Measurements from ENCODE around the gene SERGEF. TPM values are rescaled to one million over a fixed set of nuclear protein-coding genes. Genes with fewer than 3 reads are reported as not detected.
A peak's percentile ranks its signal among the peaks of the same experiment; 100 is the strongest.

Gene SERGEF
- polyA plus RNA-seq, 4 donors, result 18.7 to 23.2 (median 20.5) TPM

DNA sequence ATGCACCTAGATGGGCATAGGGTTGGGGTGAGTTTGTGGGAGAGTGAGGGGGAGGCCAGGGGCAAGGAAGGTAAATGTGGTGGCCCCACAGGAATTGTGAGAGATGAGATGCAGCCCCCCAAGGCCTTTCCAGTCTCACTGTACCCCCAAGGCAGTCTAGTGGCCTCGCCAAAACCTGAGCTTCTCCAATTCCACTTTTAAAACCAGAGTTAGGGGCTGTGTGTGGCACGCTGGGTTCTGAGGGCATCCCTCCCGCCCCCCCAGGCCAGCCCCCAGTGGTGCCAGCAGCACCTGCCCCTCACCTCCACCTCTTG, 237.9 kb downstream of the SERGEF start:
- DNase-seq (ENCODE audit: low read depth in 4 of 4, low spot score in 2 of 4), result no peak

DNA sequence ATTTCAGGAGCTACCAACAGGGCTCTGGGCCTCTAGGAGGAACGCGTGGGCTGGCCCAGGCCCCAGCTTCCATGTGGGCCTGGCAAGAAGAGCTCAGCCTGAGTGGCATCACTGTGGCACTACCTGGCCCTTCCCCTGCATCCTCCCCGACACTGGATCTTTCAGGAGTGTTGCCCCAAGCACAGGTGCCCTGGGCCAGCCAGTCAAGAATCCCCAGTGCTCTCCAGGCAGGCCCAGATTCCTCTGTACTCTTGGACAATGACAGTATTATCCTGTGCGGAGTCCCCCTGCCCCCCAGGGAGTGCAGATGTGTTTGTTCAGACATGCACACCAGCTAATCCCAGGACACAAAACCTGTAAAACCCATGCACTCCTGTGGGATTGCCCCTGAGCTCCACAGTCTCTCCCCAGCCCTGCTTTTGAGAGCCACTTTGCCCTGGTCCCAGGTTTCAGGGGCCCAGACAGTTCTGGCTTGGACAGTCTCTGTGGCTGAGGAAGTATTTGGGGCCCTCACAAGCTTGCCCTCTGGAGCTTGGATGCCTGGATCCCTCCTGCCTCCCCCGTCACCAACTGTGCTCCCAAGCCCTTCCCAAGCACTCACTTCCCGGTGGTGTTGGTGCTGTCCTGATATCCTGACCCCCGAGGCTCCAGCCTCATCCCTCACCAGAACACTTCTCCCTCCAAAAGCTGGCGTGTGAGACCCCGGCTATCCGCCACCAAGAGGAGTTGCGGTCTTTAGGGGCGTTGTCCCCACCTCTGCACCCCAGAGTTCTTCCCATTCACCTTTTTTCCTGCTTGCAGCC, 238.4 kb downstream of the SERGEF start:
- no peak for DNase-seq (ENCODE audit: low read depth in 4 of 4, low spot score in 2 of 4)

DNA sequence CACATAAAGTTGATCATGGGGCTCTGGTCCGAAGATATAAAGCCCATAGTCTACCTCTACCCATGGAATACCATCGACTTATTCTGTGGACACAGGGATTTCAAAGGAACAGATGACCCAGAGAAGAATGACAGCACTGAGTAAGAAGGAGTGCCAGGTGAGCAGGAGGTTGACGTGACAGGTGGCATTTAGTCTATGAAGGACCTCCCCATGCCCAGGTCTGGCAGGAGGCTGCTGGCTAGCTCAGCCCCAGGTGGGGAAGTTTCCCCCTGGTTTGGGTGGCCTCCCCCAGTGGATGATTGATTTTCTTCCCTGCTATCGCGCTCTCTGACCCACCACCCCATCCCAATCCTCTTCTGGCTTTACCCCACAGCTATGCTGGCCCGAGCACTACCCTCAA, 239.2 kb downstream of the SERGEF start:
- DNase-seq (ENCODE audit: low read depth in 4 of 4, low spot score in 2 of 4), result no peak

DNA sequence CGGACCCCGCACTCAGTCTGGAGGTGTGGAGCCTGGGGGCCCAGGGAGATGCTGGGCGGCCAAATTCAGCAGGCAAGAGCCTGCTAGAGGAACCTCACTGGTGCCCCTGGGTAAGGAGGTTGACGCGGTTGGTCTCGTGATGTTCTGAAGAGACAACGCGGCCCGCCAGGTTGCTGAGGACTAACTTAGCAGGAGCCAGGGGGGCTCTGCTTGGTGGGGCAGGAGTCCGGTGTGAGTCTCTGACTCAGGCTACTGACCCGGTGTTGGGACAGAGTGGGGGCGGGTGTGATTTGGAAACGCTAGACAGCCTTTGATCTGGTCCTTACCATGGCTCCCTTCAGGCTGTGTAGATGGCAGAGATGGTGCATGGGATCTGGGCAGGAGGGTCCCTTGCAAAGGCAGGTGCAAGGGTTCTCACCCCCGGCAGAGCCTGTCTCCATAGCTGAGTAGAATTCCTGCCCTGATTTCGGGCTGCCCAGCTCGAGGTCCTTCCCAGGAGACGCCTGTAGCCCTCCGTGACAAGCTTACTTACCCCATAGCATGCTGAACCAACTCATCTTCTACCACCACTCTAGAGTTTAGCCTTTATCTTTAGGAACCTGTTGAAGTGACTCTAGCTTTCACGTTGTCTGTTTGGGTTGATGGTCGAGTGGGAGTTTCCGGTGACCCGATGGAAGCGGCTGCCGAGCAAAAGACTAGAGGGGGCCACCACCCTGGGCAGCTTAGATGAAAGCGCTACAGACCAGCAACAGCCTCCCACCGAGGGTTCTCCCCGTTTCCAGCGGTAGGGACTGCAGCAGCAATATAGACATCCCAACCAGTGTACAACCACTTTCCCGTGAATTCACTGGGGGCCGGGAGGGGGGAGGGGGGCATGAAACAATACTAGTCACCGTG, 239.9 kb downstream of the SERGEF start:
- DNase-seq (ENCODE audit: low read depth in 4 of 4, low spot score in 2 of 4), result no peak

DNA sequence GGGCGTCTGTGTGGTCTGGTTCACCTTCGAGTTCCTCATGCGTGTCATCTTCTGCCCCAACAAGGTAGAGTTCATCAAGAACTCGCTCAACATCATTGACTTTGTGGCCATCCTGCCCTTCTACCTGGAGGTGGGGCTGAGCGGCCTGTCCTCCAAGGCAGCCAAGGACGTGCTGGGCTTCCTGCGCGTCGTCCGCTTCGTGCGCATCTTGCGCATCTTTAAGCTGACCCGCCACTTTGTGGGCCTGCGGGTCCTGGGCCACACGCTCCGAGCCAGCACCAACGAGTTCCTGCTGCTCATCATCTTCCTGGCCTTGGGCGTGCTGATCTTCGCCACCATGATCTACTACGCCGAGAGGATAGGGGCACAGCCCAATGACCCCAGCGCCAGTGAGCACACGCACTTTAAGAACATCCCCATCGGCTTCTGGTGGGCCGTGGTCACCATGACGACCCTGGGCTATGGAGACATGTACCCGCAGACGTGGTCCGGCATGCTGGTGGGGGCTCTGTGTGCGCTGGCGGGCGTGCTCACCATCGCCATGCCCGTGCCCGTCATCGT, 240.9 kb downstream of the SERGEF start:
- no peak for DNase-seq (ENCODE audit: low read depth in 4 of 4, low spot score in 2 of 4)

DNA sequence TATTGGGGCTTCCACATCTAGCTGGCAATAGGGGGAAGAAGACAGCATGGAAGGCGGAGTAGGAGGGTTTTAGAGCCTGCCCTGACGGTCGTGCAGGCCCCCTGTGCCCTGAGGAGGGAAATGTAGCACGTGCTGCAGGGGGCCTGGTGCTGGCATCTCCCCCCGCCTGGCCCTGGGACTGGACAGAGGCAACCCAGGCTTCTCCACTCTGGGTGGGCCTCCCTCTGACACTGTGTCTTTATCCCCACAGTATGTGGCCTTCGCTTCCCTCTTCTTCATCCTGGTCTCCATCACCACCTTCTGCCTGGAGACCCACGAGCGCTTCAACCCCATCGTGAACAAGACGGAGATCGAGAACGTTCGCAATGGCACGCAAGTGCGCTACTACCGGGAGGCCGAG, 241.4 kb downstream of the SERGEF start:
- DNase-seq (ENCODE audit: low read depth in 4 of 4, low spot score in 2 of 4), result no peak

DNA sequence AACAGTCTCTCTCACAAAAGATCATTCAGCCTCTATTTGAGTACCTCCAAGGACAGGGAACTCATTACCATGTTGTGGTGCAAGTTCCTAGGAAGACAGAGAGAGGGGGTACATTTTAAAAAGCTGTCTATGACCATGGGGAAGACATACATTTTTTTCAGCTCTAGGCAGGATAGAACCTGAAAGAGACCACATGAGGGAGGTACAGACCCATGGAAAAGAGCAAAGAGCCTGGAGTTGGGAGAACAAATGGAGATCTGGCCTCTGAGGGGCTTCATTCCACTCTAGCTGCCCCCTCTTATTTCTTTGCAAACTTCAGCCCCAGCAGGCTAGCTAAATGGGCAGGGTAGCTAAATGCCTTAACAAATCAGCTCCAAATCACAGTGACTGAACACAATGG, 241.9 kb downstream of the SERGEF start:
- DNase-seq (ENCODE audit: low read depth in 4 of 4, low spot score in 2 of 4), result no peak

DNA sequence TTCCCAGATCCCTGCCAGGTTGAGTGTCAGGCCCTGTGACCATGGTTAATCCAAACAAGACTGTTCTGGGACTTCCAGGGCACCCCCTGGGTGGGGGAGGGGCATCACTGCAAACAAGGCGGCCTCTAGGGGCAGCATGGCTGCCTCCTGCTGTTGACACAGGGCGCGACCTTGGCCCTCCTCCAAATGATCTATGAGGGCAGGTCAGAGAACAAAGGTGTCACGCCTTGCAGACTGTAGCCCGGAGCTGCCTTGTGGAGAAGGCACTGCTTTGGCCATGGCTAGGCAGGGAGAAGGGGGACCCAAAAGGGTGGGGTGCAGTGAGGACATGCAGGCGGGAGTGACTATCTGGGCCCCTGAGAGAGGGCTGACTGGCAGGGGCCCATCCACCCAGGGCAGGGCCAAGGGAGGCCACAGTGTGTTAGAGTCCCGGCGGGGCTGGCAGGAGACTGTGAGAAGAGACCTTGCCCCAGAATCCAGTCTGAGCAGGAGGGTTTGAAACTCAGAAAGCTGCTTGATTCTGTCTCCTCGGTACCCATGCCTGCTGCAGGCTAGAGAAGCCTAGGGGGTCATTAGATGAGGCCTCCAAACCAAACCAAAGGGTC, 242.7 kb downstream of the SERGEF start:
- DNase-seq (ENCODE audit: low read depth in 4 of 4, low spot score in 2 of 4), result no peak

DNA sequence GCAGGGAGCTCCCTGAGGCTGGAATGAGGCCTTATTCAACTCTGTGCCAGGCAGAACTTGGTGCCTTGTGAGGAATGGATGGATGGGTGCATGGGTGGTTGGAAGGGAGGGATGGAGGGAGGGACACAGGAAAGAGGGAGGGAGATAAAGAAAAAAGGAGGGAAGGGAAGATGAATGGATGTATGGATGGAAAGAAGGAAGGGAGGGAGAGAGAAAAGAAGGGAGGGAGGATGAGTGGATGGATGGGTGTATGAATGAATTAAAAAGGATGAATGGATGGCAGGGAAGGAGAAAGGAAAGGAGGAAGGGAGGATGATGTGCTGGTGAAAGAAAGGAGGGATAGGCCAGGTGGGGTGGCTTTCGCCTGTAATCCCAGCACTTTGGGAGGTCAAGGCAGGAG, 243.6 kb downstream of the SERGEF start:
- no peak for DNase-seq (ENCODE audit: low read depth in 4 of 4, low spot score in 2 of 4)

DNA sequence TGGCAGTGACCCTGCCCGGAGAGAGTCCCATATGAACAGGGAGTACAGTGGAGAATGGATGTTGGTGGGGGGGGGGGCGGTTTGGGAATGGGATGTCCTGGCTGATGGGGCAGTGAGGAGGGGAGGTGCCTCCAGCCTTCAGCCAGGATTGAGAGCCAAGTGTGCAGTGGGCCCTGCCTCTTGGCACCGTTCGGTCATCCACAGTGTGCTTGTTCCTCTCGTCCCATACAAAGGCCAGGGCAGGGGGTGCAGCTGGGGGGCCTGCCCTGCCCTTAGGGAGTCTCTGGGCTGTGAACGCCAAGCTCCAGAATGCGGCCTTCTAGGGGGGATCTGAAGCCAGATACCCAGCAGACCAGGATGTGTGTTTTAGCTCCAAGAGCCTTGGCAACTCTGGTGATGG, 244.3 kb downstream of the SERGEF start:
- no peak for DNase-seq (ENCODE audit: low read depth in 4 of 4, low spot score in 2 of 4)

DNA sequence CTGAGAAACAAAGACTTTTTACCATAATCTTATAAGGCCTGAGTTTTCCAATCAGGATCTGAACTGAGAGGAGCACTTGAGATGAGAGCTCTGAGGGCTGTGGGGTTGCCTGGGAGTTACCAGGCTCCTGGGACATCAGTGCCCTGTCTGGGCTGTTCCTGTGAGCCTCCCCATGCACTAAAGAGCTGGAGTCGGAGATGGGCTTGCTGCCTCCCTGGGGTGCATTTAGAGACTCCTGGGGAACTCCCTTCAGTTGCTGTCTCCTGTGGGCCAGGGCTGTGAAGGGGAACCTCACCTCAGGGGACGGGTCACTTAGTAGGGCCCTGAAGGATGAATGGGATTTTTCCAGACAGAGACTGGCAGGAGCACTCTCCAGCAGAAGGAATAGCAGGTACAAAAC, 244.9 kb downstream of the SERGEF start:
- DNase-seq (ENCODE audit: low read depth in 4 of 4, low spot score in 2 of 4), result no peak

DNA sequence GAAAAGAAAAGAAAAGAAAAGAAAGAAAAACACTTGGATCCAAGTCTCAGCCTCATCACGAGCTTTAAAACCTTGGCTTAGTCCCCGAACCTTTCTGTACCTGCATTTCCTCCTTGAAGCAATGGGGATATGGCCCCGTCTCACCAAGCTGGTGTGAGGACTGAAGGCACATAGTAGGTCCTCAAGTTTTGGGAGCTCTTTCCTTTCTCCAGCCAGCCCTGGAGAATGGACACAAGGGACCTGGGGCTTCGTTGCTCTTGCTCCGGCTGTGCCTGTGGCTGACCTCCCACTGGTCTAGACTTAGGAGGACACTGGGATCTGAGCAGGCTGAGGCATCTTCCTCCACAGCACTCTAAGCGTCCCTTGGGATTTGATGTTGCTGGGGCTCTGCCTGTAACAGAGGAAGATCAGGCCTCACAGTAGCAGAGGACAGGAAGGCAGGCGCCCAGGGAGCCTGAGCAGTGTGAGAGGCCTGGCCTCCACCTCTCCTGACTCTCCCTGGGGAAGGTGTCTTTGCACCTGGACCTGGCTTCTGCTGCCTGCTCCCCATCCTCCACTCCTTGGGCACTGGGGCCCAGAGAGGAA, 245.5 kb downstream of the SERGEF start:
- no peak for DNase-seq (ENCODE audit: low read depth in 4 of 4, low spot score in 2 of 4)

DNA sequence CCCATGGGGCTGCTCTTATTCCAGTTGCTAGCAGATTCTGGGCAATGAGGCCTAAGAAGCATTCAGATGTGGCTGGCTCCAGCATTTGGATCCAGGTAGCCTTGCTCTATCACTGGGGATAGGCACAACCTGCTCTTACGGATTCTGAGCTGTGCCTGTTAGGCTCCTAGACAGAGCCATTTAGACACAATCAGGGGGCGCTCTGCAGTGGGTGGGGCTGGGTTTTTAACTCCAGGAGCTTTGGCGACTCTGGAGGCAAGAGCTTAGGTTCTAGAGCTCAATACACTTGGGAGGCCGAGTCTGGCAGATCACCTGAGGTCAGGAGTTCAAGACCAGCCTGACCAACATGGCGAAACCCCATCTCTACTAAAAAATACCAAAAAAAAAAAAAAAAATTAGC, 246.3 kb downstream of the SERGEF start:
- no peak for DNase-seq (ENCODE audit: low read depth in 4 of 4, low spot score in 2 of 4)

DNA sequence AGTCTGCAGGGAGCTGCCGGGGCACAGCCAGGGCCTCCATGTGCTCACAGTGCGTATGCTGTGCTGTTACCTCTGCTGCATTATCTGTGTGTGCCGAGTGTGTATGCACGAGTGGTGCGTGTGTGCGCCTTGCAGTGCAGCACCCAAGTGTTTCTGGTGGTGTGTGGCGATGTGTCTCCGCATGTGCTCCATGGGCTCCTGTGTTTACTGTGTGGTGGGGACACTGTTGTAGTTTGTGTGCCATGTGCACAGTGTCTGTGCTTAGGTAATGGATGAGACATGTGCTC, 246.8 kb downstream of the SERGEF start:
- no peak for DNase-seq (ENCODE audit: low read depth in 4 of 4, low spot score in 2 of 4)

DNA sequence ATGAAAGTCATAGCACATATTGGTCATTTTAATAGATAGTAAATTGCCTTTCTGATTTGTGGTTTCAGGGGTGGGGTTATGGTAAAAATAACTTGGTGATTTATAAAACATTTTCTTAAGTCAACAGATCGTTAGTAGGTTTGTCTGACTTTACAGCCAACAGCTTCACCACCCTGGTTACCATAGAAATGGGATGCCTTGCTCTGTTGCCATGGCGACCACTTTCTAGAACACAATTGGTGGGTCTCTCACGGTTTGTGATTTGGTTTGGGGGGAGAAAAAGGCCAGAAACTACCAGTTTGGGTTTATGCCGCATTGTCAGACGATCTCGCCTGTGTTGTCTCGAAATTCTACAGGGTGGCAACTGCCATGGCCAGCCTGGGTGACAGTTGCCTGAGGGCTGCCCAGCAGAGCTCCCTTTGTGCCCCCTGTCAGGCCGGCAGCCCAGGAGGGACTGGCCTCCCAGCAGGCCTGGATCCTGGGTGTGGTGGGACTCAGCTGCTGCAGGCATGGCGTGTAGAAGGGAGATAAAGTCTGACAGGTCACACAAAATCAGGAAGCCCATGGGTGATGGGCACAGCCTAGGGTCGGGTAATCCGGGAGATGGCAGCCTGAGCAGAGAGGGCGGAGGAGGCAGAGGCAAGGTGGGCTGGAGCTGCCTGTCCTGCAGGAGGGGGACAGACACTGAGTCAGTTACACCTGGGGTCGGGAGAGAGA, 247.3 kb downstream of the SERGEF start:
- DNase-seq (ENCODE audit: low read depth in 4 of 4, low spot score in 2 of 4), result no peak

DNA sequence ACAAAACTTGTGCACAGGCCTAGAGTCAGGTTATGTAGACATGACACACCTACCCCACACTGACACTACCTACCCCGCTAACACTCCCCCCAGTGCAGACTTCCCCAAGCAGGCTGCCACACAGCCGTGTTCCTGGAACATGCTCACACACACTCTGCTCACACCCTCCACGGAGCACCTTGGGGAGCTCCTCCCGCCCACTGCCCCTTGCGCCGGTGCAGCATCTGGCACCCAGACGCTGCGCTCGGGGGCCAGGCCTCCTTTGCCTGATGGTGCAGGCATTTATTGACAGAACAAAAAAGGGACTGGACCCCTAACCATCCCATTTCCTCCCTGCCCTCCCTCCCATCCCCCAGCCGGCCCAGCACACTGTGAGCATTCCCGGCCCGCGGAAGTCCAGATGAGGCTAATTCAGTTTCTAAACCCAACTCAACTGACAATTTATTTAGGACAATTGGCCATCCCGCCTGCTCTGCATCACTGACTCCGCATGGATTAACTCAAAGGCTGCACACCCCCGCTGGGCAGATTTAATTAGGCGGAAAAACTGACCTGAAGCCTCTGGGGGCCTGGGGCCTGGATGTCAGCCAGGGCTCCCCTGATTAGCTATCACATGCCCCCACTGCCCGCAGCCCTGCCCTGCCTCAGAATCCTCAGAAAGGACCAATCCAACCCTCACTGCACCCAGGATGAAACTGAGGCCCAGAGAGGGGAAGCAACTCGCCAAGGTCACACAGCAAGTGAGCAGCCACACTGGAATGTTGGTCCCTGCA, 248.2 kb downstream of the SERGEF start:
- peak in 1 of 4 donors; percentile 7 for DNase-seq (ENCODE audit: low read depth in 4 of 4, low spot score in 2 of 4)

DNA sequence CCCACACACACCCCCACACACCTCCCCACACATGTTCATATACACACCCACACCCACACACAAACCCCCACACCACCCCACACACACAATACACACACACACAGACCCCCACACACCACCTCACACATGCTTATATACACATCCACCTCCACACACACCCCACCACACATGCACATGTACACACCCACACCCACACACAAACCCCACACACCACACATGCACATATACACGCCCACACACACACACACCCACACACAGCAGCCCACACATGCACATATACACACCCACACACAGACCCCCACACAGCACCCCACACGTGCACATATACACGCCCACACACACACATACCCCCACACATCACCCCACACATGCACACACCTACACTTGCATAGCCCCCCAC, 249.1 kb downstream of the SERGEF start:
- no peak for DNase-seq (ENCODE audit: low read depth in 4 of 4, low spot score in 2 of 4)

DNA sequence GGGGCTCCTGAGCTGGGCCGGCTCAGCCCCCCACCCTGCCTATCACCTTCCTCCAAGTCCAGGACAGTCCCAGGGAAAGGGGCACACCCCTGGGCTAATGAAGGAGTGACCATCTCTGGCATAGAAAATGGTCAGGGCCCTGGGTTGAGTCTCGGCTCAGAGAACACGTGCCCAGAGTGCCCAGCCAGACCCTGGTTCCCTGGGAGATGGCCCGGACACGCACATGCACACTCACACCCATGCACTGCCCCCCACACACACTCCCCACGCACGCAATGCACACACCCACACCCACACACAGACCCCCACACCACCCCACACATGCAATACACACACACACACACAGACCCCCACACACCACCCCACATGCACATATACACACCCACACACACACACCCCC, 249.6 kb downstream of the SERGEF start:
- DNase-seq (ENCODE audit: low read depth in 4 of 4, low spot score in 2 of 4), result no peak

DNA sequence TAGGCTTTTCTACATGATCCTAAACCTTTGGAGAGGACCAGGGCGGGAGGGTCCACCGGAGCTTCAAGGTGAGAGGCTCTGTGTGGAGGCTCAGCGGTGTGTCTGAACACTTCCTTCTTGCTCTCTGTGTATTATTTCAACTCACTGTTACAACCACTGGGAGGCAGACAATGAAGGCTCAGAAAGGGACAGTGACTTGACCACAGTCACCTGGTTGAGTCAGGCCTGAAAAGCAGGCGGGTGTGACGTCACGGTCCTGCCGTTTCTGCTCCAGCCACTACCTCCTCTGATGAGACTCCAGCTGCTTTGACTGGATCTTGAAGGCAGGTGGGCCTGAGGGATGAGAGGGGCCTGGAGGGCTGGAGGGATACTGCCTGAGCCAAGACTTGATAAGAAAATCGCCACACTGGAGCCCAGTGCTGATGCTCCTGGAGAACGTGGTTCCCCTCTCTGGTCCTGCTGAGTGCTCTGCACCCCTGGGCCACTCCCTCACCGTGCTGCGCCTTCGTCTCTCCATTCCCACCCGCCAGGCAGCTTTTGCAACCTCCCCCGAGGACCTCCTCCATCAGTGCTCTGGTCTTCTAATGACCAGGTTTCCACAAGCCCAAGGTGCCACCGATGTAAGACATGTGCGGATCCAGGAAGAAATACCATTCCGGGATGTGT, 250.4 kb downstream of the SERGEF start:
- no peak for DNase-seq (ENCODE audit: low read depth in 4 of 4, low spot score in 2 of 4)

All from left renal cortex interstitium (tissue), 4 donors.